ENCODE results near the gene TMEM50B. TPM values are rescaled to one million over a fixed set of nuclear protein-coding genes. Genes with fewer than 3 reads are reported as not detected.

Gene TMEM50B
- polyA plus RNA-seq, 2 of the 4 experiments (the other 2 are of a cell fraction): 11.1 to 19.4 TPM

GRCh38 chr21:33401630-33401992 is 78.2 kb downstream of the TMEM50B start:
- FAIRE-seq (no peak), DNase-seq (ENCODE audit: low read depth in 1 of 2, low spot score in 1 of 2) (no peak), ATAC-seq (no peak)
- POLR2A ChIA-PET: interaction anchor here (0.6 kb wide), 1 partner anchor 17 kb away, joined by 5 read pairs; no protein-coding TSS in a partner anchor
- H3K27ac ChIP-seq: no peak overlapping the region
- CTCF ChIA-PET: interaction anchor here (0.6 kb wide), 1 partner anchor 23 kb away, joined by 4 read pairs; no protein-coding TSS in a partner anchor
- no peak overlapping the region for H3K4me3 ChIP-seq
- 88% methylated on average over 6 of the region's 6 CpGs for WGBS (ENCODE audit: missing lambda C conversion rate)
- H3K4me2 ChIP-seq: no peak overlapping the region
- no peaks in the 10 kb centered on the region for H3K9me3 ChIP-seq
- peaks cover 15% of the 10 kb centered on the region for H3K4me1 ChIP-seq
- TF ChIP-seq PHF8 (IDR thresholded peaks at IDR 0.05; ENCODE audit: borderline replicate concordance, low read depth) (no peak), HOXB5 (CRISPR knock-in tag; IDR thresholded peaks at IDR 0.05) (no peak), CTCF (IDR thresholded peaks at IDR 0.05) (no peak), GATA3 (IDR thresholded peaks at IDR 0.05; ENCODE audit: borderline replicate concordance) (no peak), MAFK (IDR thresholded peaks at IDR 0.05; ENCODE audit: partially characterized antibody) (no peak), HES2 (IDR thresholded peaks at IDR 0.05) (no peak), BHLHE40 (IDR thresholded peaks at IDR 0.05; ENCODE audit: low read depth, low read length) (no peak), ATOH8 (CRISPR knock-in tag; IDR thresholded peaks at IDR 0.05; ENCODE audit: low read depth) (no peak), NR3C1 (IDR thresholded peaks at IDR 0.05) (no peak), RFX5 (IDR thresholded peaks at IDR 0.05) (no peak), PBX3 (IDR thresholded peaks at IDR 0.05) (no peak), MAZ (IDR thresholded peaks at IDR 0.05; ENCODE audit: borderline replicate concordance, low read depth, low read length) (no peak)

Other genes with a start within 250 kb of the TMEM50B start
- gene IL10RB, start 213.6 kb downstream of the TMEM50B start, polyA plus RNA-seq (2011; rRNA removed): 31.9 and 34.9 TPM in 2 replicates
- 16.8 to 18.0 TPM (median 17.0 TPM) in 3 replicates for gene IL10RB, start 213.6 kb downstream of the TMEM50B start, polyA plus RNA-seq (2017; fragmentation: RNase III; extraction: RNeasy Plus Mini Kit Qiagen cat#74134 plus additional on column Dnase treatment)
- 13.2 and 14.2 TPM in 2 replicates for gene IFNAR1, start 155.0 kb downstream of the TMEM50B start, polyA plus RNA-seq (2011; rRNA removed)
- gene IFNAR1, start 155.0 kb downstream of the TMEM50B start, polyA plus RNA-seq (2017; fragmentation: RNase III; extraction: RNeasy Plus Mini Kit Qiagen cat#74134 plus additional on column Dnase treatment): 13.7 to 16.5 TPM (median 14.1 TPM) in 3 replicates
- 47.2 and 54.6 TPM in 2 replicates for gene IFNGR2, start 76.6 kb downstream of the TMEM50B start, polyA plus RNA-seq (2011; rRNA removed)
- 20.8 to 24.2 TPM (median 21.6 TPM) in 3 replicates for gene IFNGR2, start 76.6 kb downstream of the TMEM50B start, polyA plus RNA-seq (2017; fragmentation: RNase III; extraction: RNeasy Plus Mini Kit Qiagen cat#74134 plus additional on column Dnase treatment)
- gene DNAJC28, start 11.7 kb upstream of the TMEM50B start, polyA plus RNA-seq (2011; rRNA removed): 0.83 and 1.1 TPM in 2 replicates
- gene DNAJC28, start 11.7 kb upstream of the TMEM50B start, polyA plus RNA-seq (2017; fragmentation: RNase III; extraction: RNeasy Plus Mini Kit Qiagen cat#74134 plus additional on column Dnase treatment): 0.51 to 1.0 TPM (median 0.75 TPM) in 3 replicates
- 42.3 and 61.6 TPM in 2 replicates for gene GART, start 62.1 kb upstream of the TMEM50B start, polyA plus RNA-seq (2011; rRNA removed)
- gene GART, start 62.1 kb upstream of the TMEM50B start, polyA plus RNA-seq (2017; fragmentation: RNase III; extraction: RNeasy Plus Mini Kit Qiagen cat#74134 plus additional on column Dnase treatment): 66.2 to 70.2 TPM (median 68.0 TPM) in 3 replicates
- 75.3 and 109 TPM in 2 replicates for gene SON, start 63.1 kb upstream of the TMEM50B start, polyA plus RNA-seq (2011; rRNA removed)
- 95.9 to 113 TPM (median 108 TPM) in 3 replicates for gene SON, start 63.1 kb upstream of the TMEM50B start, polyA plus RNA-seq (2017; fragmentation: RNase III; extraction: RNeasy Plus Mini Kit Qiagen cat#74134 plus additional on column Dnase treatment)
- 30.3 and 32.0 TPM in 2 replicates for gene DONSON, start 108.7 kb upstream of the TMEM50B start, polyA plus RNA-seq (2011; rRNA removed)
- gene DONSON, start 108.7 kb upstream of the TMEM50B start, polyA plus RNA-seq (2017; fragmentation: RNase III; extraction: RNeasy Plus Mini Kit Qiagen cat#74134 plus additional on column Dnase treatment): 20.7 to 22.1 TPM (median 21.0 TPM) in 3 replicates
- 34.3 and 38.9 TPM in 2 replicates for gene CRYZL1, start 161.8 kb upstream of the TMEM50B start, polyA plus RNA-seq (2011; rRNA removed)
- 15.2 to 17.4 TPM (median 15.6 TPM) in 3 replicates for gene CRYZL1, start 161.8 kb upstream of the TMEM50B start, polyA plus RNA-seq (2017; fragmentation: RNase III; extraction: RNeasy Plus Mini Kit Qiagen cat#74134 plus additional on column Dnase treatment)
- 23.7 and 24.4 TPM in 2 replicates for gene ITSN1, start 162.5 kb upstream of the TMEM50B start, polyA plus RNA-seq (2011; rRNA removed)
- 15.2 to 17.0 TPM (median 16.7 TPM) in 3 replicates for gene ITSN1, start 162.5 kb upstream of the TMEM50B start, polyA plus RNA-seq (2017; fragmentation: RNase III; extraction: RNeasy Plus Mini Kit Qiagen cat#74134 plus additional on column Dnase treatment)

Measured in A549 (cell line).